ENCODE results near the gene RGS6.

RGS6 gene

GRCh38 chr14:72275242-72275641 lies 343.0 kb downstream of the RGS6 start:
- Histone ChIP-seq H3K9me3 (peaks cover 22% of the 10 kb centered on the region), H4K20me1 (no peaks in the 10 kb centered on the region), H3K9ac (no peak overlapping the region), H3K36me3 (no peaks in the 10 kb centered on the region), H3K27me3 (no peaks in the 10 kb centered on the region), H3K27ac (no peak overlapping the region), H3K4me3 (no peak overlapping the region), H3K4me2 (peak overlapping the region; percentile 5; the same call in 1 of the 2 replicates), H3K4me1 (peaks cover 19% of the 10 kb centered on the region)
- no peak for TF ChIP-seq Cebpa-rat (IDR thresholded peaks at IDR 0.05)

- no peak overlapping the region for H3K4me3 ChIP-seq
- H4K20me1 ChIP-seq: no peaks in the 10 kb centered on the region
- no peak overlapping the region for H3K9ac ChIP-seq
- no peaks in the 10 kb centered on the region for H3K36me3 ChIP-seq
- no peak overlapping the region for H3K4me2 ChIP-seq
- no peak overlapping the region for H3K27ac ChIP-seq
- H3K4me1 ChIP-seq: peaks cover 19% of the 10 kb centered on the region
- peaks cover 14% of the 10 kb centered on the region for H3K9me3 ChIP-seq
- H3K27me3 ChIP-seq: no peaks in the 10 kb centered on the region
- no peak for TF ChIP-seq Cebpa-rat (IDR thresholded peaks at IDR 0.05)
Observed at GRCh38 chr14:72278316-72278715, 346.1 kb downstream of the RGS6 start.

GRCh38 chr14:72284176-72284575 lies 351.9 kb downstream of the RGS6 start:
- no peaks in the 10 kb centered on the region for H4K20me1 ChIP-seq
- H3K36me3 ChIP-seq: 0 out of 2 replicates have a peak, but pooled peaks cover 6% of the 10 kb centered on the region
- H3K9me3 ChIP-seq: peaks cover 41% of the 10 kb centered on the region
- no peak overlapping the region for H3K9ac ChIP-seq
- no peaks in the 10 kb centered on the region for H3K4me1 ChIP-seq
- TF ChIP-seq Cebpa-rat (IDR thresholded peaks at IDR 0.05): no peak
- H3K27ac ChIP-seq: no peak overlapping the region
- H3K4me2 ChIP-seq: no peak overlapping the region
- H3K4me3 ChIP-seq: 0 out of 2 replicates have a peak overlapping the region, but pooled peaks have one; percentile 14
- H3K27me3 ChIP-seq: no peaks in the 10 kb centered on the region

GRCh38 chr14:72290241-72290640 lies 358.0 kb downstream of the RGS6 start:
- peak overlapping the region; percentile 39 for H3K4me2 ChIP-seq
- H3K9ac ChIP-seq: no peak overlapping the region
- peaks cover 8% of the 10 kb centered on the region for H3K9me3 ChIP-seq
- no peak overlapping the region for H3K27ac ChIP-seq
- no peak for TF ChIP-seq Cebpa-rat (IDR thresholded peaks at IDR 0.05)
- H3K27me3 ChIP-seq: no peaks in the 10 kb centered on the region
- no peaks in the 10 kb centered on the region for H4K20me1 ChIP-seq
- H3K36me3 ChIP-seq: no peaks in the 10 kb centered on the region
- H3K4me1 ChIP-seq: peaks cover 5% of the 10 kb centered on the region
- H3K4me3 ChIP-seq: no peak overlapping the region

- TF ChIP-seq Cebpa-rat (IDR thresholded peaks at IDR 0.05): no peak
- Histone ChIP-seq H3K27ac (no peak overlapping the region), H4K20me1 (no peaks in the 10 kb centered on the region), H3K36me3 (no peaks in the 10 kb centered on the region), H3K4me3 (no peak overlapping the region), H3K9me3 (no peaks in the 10 kb centered on the region), H3K4me2 (no peak overlapping the region), H3K27me3 (no peaks in the 10 kb centered on the region), H3K4me1 (peaks cover 5% of the 10 kb centered on the region), H3K9ac (no peak overlapping the region)
Observed at GRCh38 chr14:72291908-72292688, 359.9 kb downstream of the RGS6 start.

- no peak overlapping the region for H3K4me3 ChIP-seq
- no peak overlapping the region for H3K4me2 ChIP-seq
- peaks cover 5% of the 10 kb centered on the region for H3K4me1 ChIP-seq
- no peak overlapping the region for H3K9ac ChIP-seq
- no peaks in the 10 kb centered on the region for H4K20me1 ChIP-seq
- H3K27ac ChIP-seq: no peak overlapping the region
- no peaks in the 10 kb centered on the region for H3K9me3 ChIP-seq
- H3K27me3 ChIP-seq: no peaks in the 10 kb centered on the region
- no peak for TF ChIP-seq Cebpa-rat (IDR thresholded peaks at IDR 0.05)
- H3K36me3 ChIP-seq: no peaks in the 10 kb centered on the region
Observed at GRCh38 chr14:72292689-72293024, 360.4 kb downstream of the RGS6 start.

GRCh38 chr14:72301352-72301751 lies 369.1 kb downstream of the RGS6 start:
- no peak overlapping the region for H3K27ac ChIP-seq
- no peaks in the 10 kb centered on the region for H3K27me3 ChIP-seq
- H4K20me1 ChIP-seq: no peaks in the 10 kb centered on the region
- TF ChIP-seq Cebpa-rat (IDR thresholded peaks at IDR 0.05): no peak
- H3K4me3 ChIP-seq: no peak overlapping the region
- H3K36me3 ChIP-seq: no peaks in the 10 kb centered on the region
- no peak overlapping the region for H3K4me2 ChIP-seq
- peaks cover 42% of the 10 kb centered on the region for H3K9me3 ChIP-seq
- H3K9ac ChIP-seq: no peak overlapping the region
- no peaks in the 10 kb centered on the region for H3K4me1 ChIP-seq

- H3K4me1 ChIP-seq: no peaks in the 10 kb centered on the region
- H3K9me3 ChIP-seq: peaks cover 50% of the 10 kb centered on the region
- no peak overlapping the region for H3K4me3 ChIP-seq
- no peak overlapping the region for H3K9ac ChIP-seq
- H3K36me3 ChIP-seq: no peaks in the 10 kb centered on the region
- H3K27me3 ChIP-seq: peaks cover 5% of the 10 kb centered on the region; the same call in 1 of the 2 replicates
- no peak overlapping the region for H3K27ac ChIP-seq
- H3K4me2 ChIP-seq: no peak overlapping the region
- no peaks in the 10 kb centered on the region for H4K20me1 ChIP-seq
- no peak for TF ChIP-seq Cebpa-rat (IDR thresholded peaks at IDR 0.05)
Observed at GRCh38 chr14:72303930-72304329, 371.7 kb downstream of the RGS6 start.

- Histone ChIP-seq H3K27me3 (peaks cover 20% of the 10 kb centered on the region), H3K9me3 (peaks cover 50% of the 10 kb centered on the region), H4K20me1 (no peaks in the 10 kb centered on the region), H3K36me3 (no peaks in the 10 kb centered on the region), H3K9ac (no peak overlapping the region), H3K4me3 (no peak overlapping the region), H3K4me1 (no peaks in the 10 kb centered on the region), H3K4me2 (no peak overlapping the region), H3K27ac (no peak overlapping the region)
- TF ChIP-seq Cebpa-rat (IDR thresholded peaks at IDR 0.05): no peak
Observed at GRCh38 chr14:72305561-72305960, 373.3 kb downstream of the RGS6 start.

GRCh38 chr14:72308967-72309485 lies 376.8 kb downstream of the RGS6 start:
- no peak for TF ChIP-seq Cebpa-rat (IDR thresholded peaks at IDR 0.05)
- no peak overlapping the region for H3K4me2 ChIP-seq
- H3K4me3 ChIP-seq: no peak overlapping the region
- H3K27ac ChIP-seq: no peak overlapping the region
- H3K27me3 ChIP-seq: peaks cover 55% of the 10 kb centered on the region
- no peaks in the 10 kb centered on the region for H3K4me1 ChIP-seq
- no peaks in the 10 kb centered on the region for H4K20me1 ChIP-seq
- peaks cover 39% of the 10 kb centered on the region for H3K9me3 ChIP-seq
- H3K9ac ChIP-seq: no peak overlapping the region
- H3K36me3 ChIP-seq: no peaks in the 10 kb centered on the region
